SH-SY5Y (cell line): Measurements from ENCODE around the gene SETBP1.

Experiments
- GATA2 ChIP-seq: IDR thresholded peaks from 2 replicates; pipeline ENCODE4 v1.6.1; 2011; ENCODE audit warnings: mild to moderate bottlenecking, low read depth, low read length
- GATA3 ChIP-seq: IDR thresholded peaks from 2 replicates; pipeline ENCODE4 v1.6.1; 2011; ENCODE audit warnings: low read depth, mild to moderate bottlenecking, low read length, moderate library complexity

- no peak for TF ChIP-seq GATA2
- TF ChIP-seq GATA3: no peak
Measured at GRCh38 chr18:45063246-45064038, 382.8 kb downstream of the SETBP1 start.
